Sigmoid colon (tissue), 7 donors: ENCODE data around the gene S100A16. TPM values are rescaled to one million over a fixed set of nuclear protein-coding genes. Genes with fewer than 3 reads are reported as not detected.

ENCODE experiments used
- DNase-seq: peaks from one replicate; pipeline ENCODE4 v3.0.0-alpha.2; 2019
- H3K27ac ChIP-seq, 4 donors: fragments of 200-600 bp; sonication (generic); one replicate each; pipeline ENCODE4 v1.5.1; 2016 to 2019; ENCODE audit warnings: mild to moderate bottlenecking in 1 of 4
- H3K27me3 ChIP-seq, 3 donors: fragments of 200-600 bp; sonication (generic); one replicate each; pipeline ENCODE4 v1.5.1; 2019; ENCODE audit warnings: mild to moderate bottlenecking in 1 of 3
- H3K36me3 ChIP-seq, 4 donors: fragments of 200-600 bp; sonication (generic); one replicate each; pipeline ENCODE4 v1.5.1; 2016 to 2019
- H3K4me1 ChIP-seq, 4 donors: fragments of 200-600 bp; sonication (generic); one replicate each; pipeline ENCODE4 v1.5.1; 2017 to 2019
- H3K4me3 ChIP-seq, 4 donors: fragments of 200-600 bp; sonication (generic); one replicate each; pipeline ENCODE4 v1.5.1; 2017 to 2019; ENCODE audit warnings: mild to moderate bottlenecking in 2 of 4, moderate library complexity in 1 of 4
- H3K9me3 ChIP-seq, 4 donors: fragments of 200-600 bp in 3 of 4; sonication (generic) in 3 of 4; one replicate each; pipeline versions ENCODE4 v1.5.1 to v1.6.1; 2013 to 2019
- EP300 ChIP-seq, 4 donors: sonication (generic); formaldehyde crosslinking; IDR thresholded peaks; one replicate each; pipeline ENCODE4 v1.6.1; 2017; ENCODE audit warnings: antibody characterized with exemption in 4 of 4
- POLR2A ChIP-seq, 2 donors: fragments of 450-650 bp; IDR thresholded peaks; one replicate each; pipeline ENCODE4 v1.6.1; 2016; ENCODE audit warnings: antibody characterized with exemption in 2 of 2, mild to moderate bottlenecking in 2 of 2, moderate library complexity in 2 of 2
- POLR2AphosphoS5 ChIP-seq, 4 donors: sonication (generic); formaldehyde crosslinking; IDR thresholded peaks; one replicate each; pipeline ENCODE4 v1.6.1; 2017; ENCODE audit warnings: antibody characterized with exemption in 4 of 4
- WGBS, 2 donors: extraction: QIAGEN DNeasy Blood & Tissue Kit; methylation state at CpG; one replicate each; pipeline ENCODE4 v1.1.7; 2013; 5-methylcytosine and 5-hydroxymethylcytosine counted together
- intact Hi-C: fragments of 100-400 bp; cut with DNase I; formaldehyde crosslinking; loops from one replicate; pipeline ENCODE4 v1.15.1; 2023
- polyA plus RNA-seq, 3 donors: library from polyadenylated mRNA; stranded (reverse); fragments of 200-250 nt; gene quantifications; one replicate each; pipeline ENCODE4 v1.2.3, GENCODE V29; 2013
- total RNA-seq, 4 donors: library from RNA; depleted of rRNA; stranded (reverse); fragments of >200 nt; gene quantifications; one replicate each; pipeline ENCODE4 v1.1.0, GENCODE V29; 2016
- TF ChIP-seq, protein P1 (sequence below), 4 experiments: fragments of 450-650 bp in 3 of 4; fragments of 200-600 bp in 1 of 4; IDR thresholded peaks; one replicate each; pipeline ENCODE4 v1.5.1; 2016 to 2019; ENCODE audit warnings: antibody characterized with exemption in 4 of 4, mild to moderate bottlenecking in 3 of 4, moderate library complexity in 2 of 4
- donor health status: healthy with polysubstance abuse.
- donor health status: Bipolar disorder and iron deficiency.
- donor health status: healthy.

S100A16 gene
- total and polyA plus RNA-seq, 7 donors = 35.6 to 492 (median 49.9) TPM

DNA sequence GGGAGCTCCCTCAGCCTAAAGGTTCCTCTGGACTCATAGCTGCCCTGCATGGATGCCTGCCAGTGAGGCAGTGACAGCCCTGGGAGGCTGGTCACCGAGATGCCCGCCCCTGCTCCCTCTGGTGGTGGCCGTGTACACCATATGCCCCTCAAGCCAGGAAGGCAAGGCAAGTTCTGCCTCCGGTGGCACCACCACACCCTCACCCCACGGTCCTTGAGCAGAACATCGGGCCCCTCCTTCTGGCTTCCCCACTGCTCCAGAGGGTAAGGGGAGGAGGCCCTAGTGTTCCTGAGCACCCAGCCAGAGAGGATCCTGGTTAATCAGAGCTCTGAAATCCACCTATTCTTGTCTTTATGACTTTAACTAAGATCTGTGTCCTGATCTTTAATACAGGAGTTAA lies 4.7 kb upstream of the S100A16 start:
- H3K36me3 ChIP-seq = peaks cover 0 to 33% (median 10%) of the 10 kb centered on the region in 4 donors
- H3K4me3 ChIP-seq = no peak overlapping the region
- no peaks in the 10 kb centered on the region for H3K9me3 ChIP-seq
- TF ChIP-seq POLR2AphosphoS5 (IDR thresholded peaks at IDR 0.05) (peak in 1 of 4 donors; percentile 25), EP300 (IDR thresholded peaks at IDR 0.05) (no peak)
- TF ChIP-seq, protein P1, sequence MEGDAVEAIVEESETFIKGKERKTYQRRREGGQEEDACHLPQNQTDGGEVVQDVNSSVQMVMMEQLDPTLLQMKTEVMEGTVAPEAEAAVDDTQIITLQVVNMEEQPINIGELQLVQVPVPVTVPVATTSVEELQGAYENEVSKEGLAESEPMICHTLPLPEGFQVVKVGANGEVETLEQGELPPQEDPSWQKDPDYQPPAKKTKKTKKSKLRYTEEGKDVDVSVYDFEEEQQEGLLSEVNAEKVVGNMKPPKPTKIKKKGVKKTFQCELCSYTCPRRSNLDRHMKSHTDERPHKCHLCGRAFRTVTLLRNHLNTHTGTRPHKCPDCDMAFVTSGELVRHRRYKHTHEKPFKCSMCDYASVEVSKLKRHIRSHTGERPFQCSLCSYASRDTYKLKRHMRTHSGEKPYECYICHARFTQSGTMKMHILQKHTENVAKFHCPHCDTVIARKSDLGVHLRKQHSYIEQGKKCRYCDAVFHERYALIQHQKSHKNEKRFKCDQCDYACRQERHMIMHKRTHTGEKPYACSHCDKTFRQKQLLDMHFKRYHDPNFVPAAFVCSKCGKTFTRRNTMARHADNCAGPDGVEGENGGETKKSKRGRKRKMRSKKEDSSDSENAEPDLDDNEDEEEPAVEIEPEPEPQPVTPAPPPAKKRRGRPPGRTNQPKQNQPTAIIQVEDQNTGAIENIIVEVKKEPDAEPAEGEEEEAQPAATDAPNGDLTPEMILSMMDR (IDR thresholded peaks at IDR 0.05) = peak in 2 of 4 experiments; percentile 31 to 39
- intact Hi-C loops = loop anchor here (2.0 to 5.0 kb wide), 2 partner anchors 45 to 105 kb away; no protein-coding TSS in a partner anchor
- H3K4me1 ChIP-seq = peaks cover 0 to 29% (median 17%) of the 10 kb centered on the region in 4 donors
- H3K27ac ChIP-seq = peak overlapping the region in 3 of 4 donors; percentile 5 to 10 (median 7)
- H3K27me3 ChIP-seq = no peaks in the 10 kb centered on the region
- WGBS, 2 donors = 40 to 51% methylated on average over 6 of the region's 6 CpGs
- DNase-seq = peak; percentile 90

DNA sequence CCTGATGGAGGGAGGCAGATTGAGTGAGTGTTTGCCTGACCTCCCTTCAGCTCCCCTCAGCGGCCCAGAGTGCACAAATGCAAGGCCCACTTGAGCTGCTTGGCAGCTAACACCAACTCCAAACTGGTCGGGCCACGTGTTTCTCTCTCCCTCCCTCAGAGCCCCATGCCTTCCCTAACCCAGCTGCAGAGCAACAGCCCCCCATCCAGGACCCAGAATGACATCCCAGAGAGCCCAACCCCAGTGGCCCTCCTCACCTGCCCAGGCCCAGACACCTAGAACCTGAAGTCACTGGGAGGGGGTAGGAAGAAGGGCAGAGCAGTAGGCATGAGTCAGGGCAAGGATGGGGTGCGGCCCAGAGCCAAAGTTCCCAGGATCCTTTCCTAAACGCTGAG lies 4.0 kb upstream of the S100A16 start:
- 66 to 74% methylated on average over 5 of the region's 5 CpGs for WGBS, 2 donors
- Histone ChIP-seq H3K27ac (peak overlapping the region in 3 of 4 donors; percentile 5 to 10 (median 7)), H3K27me3 (no peaks in the 10 kb centered on the region), H3K4me3 (no peak overlapping the region), H3K9me3 (no peaks in the 10 kb centered on the region), H3K36me3 (peaks cover 0 to 26% (median 10%) of the 10 kb centered on the region in 4 donors), H3K4me1 (peaks cover 0 to 24% (median 16%) of the 10 kb centered on the region in 4 donors)
- intact Hi-C loops = loop anchor here (2.0 to 5.0 kb wide), 2 partner anchors 44 to 105 kb away; no protein-coding TSS in a partner anchor
- DNase-seq = peak; percentile 64
- TF ChIP-seq EP300 (IDR thresholded peaks at IDR 0.05) (no peak), POLR2AphosphoS5 (IDR thresholded peaks at IDR 0.05) (no peak), POLR2A (IDR thresholded peaks at IDR 0.05) (no peak)
- TF ChIP-seq, protein P1 (IDR thresholded peaks at IDR 0.05) = no peak

DNA sequence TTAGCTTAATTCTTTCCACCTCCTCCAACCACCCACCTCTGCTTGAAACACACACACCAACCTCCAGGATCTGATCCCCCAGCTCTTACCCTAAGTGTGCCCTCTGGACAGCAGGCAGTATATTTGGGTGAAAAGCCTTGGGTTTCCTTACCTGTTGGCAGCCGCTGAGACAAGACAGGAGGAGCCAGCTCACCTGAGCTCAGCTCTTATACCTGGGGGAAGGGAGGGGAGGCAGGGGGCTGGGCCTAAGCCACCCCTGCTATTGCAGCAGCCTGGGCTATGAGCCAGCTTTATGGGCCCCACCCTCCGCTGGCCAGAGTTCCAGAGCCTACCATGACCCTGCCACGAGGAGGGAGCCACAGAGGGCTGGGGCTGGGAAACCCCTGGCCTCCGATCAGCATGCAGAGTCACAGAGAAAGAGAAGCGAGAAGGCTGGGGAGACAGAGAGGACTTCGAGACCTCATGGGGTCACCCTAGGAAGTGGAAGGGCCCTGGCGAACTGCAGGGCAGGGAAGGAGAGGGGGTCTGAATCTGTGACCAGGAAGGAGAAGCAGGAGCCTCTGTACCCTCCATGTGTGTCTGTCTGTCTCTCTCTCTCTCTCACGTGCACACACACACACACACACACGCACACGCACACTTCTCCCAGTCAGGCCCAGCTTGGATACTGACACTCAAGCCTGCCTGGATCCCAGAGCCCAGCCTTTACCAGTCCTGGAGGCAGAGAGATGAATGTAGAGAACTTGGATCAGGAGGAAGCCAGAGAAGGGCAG lies 3.4 kb upstream of the S100A16 start, which contains the start of gene S100A14:
TSS of gene S100A14 (minus strand) at position 182 of the 773 bp plus-strand sequence. CDS start 467 bp downstream, outside the sequence.
- Histone ChIP-seq H3K27me3 (no peaks in the 10 kb centered on the region), H3K4me1 (peaks cover 0 to 30% (median 22%) of the 10 kb centered on the region in 4 donors), H3K4me3 (no peak within 1 kb of the TSS), H3K36me3 (peaks cover 0 to 25% (median 10%) of the 10 kb centered on the region in 4 donors), H3K27ac (peak within 1 kb of the TSS in 3 of 4 donors; percentile 7 to 13 (median 10)), H3K9me3 (no peaks in the 10 kb centered on the region)
- DNase-seq = no peak
- peak in 1 of 2 donors; percentile 41 for TF ChIP-seq POLR2A (IDR thresholded peaks at IDR 0.05)
- TF ChIP-seq, protein P1 (IDR thresholded peaks at IDR 0.05) = no peak
- peak in 1 of 4 donors; percentile 24 for TF ChIP-seq POLR2AphosphoS5 (IDR thresholded peaks at IDR 0.05)
- intact Hi-C loops = loop anchor here (2.0 to 5.0 kb wide), 2 partner anchors 44 to 104 kb away; no protein-coding TSS in a partner anchor
- WGBS, 2 donors = 15 to 59% methylated on average over 10 of the region's 10 CpGs

DNA sequence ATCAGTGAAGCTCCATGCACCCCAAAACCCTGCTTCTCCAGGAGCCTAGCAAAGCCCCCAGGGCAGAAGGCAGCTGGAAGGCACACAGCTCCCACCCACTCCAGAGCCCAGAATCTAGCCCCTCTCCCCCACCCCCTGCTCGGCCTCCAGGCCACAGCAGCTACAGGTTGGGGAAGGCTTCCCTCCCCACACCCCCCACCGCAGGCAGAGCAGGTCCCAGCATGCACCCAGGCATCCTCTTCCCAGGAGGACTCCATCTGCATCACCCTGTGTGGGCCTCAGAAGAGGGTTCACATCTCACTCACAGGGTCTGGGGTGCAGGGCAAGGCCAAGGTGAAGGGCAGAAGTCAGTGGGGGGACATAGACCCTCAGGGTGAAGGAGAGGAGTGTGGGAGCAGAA lies 2.5 kb upstream of the S100A16 start:
- Histone ChIP-seq H3K4me1 (peaks cover 0 to 39% (median 31%) of the 10 kb centered on the region in 4 donors), H3K27ac (no peak overlapping the region), H3K27me3 (no peaks in the 10 kb centered on the region), H3K4me3 (no peak overlapping the region), H3K9me3 (no peaks in the 10 kb centered on the region), H3K36me3 (peaks cover 0 to 22% (median 10%) of the 10 kb centered on the region in 4 donors)
- intact Hi-C loops = loop anchor here (5.0 kb wide), 1 partner anchor 103 kb away; no protein-coding TSS in a partner anchor
- WGBS, 2 donors = 49 to 82% methylated on average over 2 of the region's 2 CpGs
- DNase-seq = no peak
- TF ChIP-seq POLR2A (IDR thresholded peaks at IDR 0.05) (no peak), EP300 (IDR thresholded peaks at IDR 0.05) (no peak), POLR2AphosphoS5 (IDR thresholded peaks at IDR 0.05) (no peak)
- TF ChIP-seq, protein P1 (IDR thresholded peaks at IDR 0.05) = no peak
